HL-60 (cell line): ENCODE measurements around the gene SP9.

ENCODE experiments used
- GABPA ChIP-seq: IDR thresholded peaks from 2 replicates; pipeline ENCODE4 v1.6.1; 2012; ENCODE audit warnings: low read depth
- POLR2AphosphoS5 ChIP-seq: IDR thresholded peaks from 2 replicates; pipeline ENCODE4 v1.6.1; 2012; ENCODE audit warnings: low read depth
- TF ChIP-seq, protein P1 (sequence below): IDR thresholded peaks from one replicate; pipeline ENCODE4 v1.5.1; 2011; ENCODE audit warnings: low read length, control low read depth, inconsistent platforms; ENCODE audit not compliant: insufficient read depth
- TF ChIP-seq, protein P2 (sequence below): IDR thresholded peaks from 2 replicates; pipeline ENCODE4 v1.6.1; 2012; ENCODE audit warnings: low read depth; ENCODE audit not compliant: insufficient replicate concordance

DNA sequence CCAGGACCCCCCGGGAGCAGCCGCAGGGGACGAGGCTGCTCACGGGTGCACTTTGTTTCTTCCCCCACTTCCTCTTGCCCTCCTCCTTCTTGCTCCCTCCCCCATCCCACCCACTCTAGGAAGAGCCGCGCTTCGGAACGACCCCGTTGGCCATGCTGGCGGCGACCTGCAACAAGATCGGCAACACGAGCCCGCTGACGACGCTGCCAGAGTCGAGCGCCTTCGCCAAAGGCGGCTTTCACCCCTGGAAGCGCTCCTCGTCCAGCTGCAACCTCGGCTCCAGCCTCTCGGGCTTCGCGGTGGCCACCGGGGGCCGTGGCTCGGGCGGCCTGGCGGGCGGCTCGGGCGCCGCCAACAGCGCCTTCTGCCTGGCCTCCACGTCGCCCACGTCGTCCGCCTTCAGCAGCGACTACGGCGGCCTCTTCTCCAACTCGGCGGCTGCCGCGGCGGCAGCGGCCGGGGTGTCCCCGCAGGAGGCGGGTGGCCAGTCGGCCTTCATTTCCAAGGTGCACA, 1.3 kb downstream of the SP9 start:
- TF ChIP-seq, protein P1, sequence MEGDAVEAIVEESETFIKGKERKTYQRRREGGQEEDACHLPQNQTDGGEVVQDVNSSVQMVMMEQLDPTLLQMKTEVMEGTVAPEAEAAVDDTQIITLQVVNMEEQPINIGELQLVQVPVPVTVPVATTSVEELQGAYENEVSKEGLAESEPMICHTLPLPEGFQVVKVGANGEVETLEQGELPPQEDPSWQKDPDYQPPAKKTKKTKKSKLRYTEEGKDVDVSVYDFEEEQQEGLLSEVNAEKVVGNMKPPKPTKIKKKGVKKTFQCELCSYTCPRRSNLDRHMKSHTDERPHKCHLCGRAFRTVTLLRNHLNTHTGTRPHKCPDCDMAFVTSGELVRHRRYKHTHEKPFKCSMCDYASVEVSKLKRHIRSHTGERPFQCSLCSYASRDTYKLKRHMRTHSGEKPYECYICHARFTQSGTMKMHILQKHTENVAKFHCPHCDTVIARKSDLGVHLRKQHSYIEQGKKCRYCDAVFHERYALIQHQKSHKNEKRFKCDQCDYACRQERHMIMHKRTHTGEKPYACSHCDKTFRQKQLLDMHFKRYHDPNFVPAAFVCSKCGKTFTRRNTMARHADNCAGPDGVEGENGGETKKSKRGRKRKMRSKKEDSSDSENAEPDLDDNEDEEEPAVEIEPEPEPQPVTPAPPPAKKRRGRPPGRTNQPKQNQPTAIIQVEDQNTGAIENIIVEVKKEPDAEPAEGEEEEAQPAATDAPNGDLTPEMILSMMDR: no peak
- TF ChIP-seq POLR2AphosphoS5 (no peak), GABPA (no peak)
- TF ChIP-seq, protein P2, sequence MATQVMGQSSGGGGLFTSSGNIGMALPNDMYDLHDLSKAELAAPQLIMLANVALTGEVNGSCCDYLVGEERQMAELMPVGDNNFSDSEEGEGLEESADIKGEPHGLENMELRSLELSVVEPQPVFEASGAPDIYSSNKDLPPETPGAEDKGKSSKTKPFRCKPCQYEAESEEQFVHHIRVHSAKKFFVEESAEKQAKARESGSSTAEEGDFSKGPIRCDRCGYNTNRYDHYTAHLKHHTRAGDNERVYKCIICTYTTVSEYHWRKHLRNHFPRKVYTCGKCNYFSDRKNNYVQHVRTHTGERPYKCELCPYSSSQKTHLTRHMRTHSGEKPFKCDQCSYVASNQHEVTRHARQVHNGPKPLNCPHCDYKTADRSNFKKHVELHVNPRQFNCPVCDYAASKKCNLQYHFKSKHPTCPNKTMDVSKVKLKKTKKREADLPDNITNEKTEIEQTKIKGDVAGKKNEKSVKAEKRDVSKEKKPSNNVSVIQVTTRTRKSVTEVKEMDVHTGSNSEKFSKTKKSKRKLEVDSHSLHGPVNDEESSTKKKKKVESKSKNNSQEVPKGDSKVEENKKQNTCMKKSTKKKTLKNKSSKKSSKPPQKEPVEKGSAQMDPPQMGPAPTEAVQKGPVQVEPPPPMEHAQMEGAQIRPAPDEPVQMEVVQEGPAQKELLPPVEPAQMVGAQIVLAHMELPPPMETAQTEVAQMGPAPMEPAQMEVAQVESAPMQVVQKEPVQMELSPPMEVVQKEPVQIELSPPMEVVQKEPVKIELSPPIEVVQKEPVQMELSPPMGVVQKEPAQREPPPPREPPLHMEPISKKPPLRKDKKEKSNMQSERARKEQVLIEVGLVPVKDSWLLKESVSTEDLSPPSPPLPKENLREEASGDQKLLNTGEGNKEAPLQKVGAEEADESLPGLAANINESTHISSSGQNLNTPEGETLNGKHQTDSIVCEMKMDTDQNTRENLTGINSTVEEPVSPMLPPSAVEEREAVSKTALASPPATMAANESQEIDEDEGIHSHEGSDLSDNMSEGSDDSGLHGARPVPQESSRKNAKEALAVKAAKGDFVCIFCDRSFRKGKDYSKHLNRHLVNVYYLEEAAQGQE: no peak
